HG03439 (cell line): ENCODE results near the gene N4BP2.
A peak's percentile ranks its signal among the peaks of the same experiment; 100 is the strongest.

Experiments
- ATAC-seq: cut with Tn5 transposase; IDR thresholded peaks from one replicate; pipeline ENCODE4 v1.9.1; 2021; ENCODE audit warnings: mild to moderate bottlenecking, moderate library complexity; ENCODE audit not compliant: unreplicated experiment

Gene N4BP2

DNA sequence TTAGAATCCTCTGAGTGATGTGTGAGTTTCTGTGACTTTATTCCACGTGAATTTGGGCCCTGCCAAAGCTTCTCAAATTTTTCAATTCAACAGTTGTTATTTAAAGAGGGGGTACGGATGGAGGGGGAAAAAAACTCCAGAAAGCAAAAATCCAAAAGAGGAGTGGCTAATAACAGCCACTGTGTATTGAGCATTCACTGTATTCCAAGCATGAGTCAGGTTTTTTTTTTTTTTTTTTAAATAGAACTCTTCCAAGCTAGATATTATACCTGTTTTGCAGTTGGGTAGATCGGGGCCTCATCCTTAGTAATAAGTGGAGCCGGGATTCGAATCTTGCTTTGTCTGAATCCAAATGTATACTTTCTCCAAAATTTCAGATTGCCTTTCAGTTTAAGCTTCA lies 133.8 kb downstream of the N4BP2 start:
- ATAC-seq = no peak

DNA sequence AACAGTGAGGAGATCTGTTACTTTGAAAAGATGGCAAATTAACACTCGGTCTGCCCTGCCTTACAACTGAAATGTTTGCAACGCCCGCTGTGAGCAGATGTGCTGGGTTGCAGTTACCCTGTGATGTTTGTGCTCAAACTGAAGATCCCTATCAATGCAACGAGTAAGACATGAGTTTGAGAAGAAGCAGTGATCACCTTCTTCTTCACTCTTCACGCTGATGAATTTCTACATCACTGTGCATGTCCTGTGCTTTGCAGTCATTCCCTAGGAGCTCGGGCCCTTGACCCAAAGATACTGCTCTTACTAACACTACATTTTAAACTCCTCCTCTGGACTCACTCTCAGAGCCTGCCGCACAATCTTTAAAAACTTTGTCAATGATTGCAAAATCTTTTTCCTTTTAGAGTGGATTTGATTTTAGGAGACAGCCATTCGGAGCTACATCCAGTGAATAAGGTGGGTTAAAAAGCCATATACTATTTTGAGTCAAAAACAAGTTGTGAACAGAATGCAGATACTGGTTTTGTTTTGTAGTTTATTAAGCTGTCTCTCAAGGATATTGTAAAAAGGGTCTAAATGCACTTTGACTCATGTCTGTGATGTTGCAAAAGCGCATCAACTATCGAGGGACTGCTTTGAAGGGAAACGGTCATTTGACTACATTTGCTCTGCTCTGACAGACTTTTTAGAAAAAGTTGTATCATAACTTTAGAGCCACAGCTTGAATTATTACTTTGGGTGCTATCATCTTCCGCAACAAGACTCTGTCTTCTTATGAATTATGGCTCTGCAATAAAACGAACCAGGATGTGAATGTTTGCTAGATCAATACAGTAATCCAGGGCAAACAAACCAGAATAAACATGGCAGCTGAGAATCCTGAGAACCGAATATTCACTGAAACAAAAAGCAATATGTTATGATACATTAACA lies 134.5 kb downstream of the N4BP2 start:
- no peak for ATAC-seq

DNA sequence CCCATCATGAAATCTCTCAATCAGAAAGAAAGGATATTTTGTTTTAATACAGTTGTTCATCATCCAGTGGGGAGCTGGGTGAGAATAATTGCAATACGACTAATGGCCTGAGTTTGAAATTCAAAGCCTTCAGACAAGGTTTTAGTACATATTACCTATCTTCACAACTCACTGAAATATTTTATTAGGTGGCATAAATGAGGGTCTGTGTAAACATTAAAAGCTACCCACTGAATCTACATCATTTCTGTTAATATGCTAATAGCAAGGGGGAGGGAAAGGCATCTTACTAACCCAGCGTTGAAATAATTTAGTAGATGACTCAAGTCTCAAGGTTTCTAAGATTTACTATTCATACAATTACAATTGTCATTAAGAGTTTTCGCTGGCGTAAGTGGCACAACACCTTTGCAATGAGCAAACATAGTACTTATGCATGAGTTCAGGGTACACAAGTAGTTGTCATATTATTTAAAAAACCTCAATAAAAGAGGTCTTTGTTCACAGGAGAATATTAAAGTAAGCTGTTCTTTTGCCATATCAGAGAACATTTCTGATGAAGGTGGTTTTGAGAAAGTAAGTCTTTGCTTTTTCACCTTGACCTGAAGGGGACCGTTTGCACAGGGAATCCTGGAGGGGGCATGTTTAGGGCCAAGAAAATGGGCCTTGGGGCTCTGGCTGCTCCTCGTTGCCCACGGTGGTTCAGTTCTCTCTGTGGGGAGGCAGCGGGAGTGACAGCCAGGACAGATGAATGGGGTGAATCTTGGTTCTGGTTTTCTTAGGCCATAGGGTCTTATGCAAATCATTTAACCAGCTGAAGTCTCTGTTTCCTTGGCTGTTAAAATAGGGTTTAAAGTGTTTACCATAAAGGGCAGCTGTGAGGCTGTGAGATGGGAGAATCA lies 135.7 kb downstream of the N4BP2 start:
- ATAC-seq = no peak

DNA sequence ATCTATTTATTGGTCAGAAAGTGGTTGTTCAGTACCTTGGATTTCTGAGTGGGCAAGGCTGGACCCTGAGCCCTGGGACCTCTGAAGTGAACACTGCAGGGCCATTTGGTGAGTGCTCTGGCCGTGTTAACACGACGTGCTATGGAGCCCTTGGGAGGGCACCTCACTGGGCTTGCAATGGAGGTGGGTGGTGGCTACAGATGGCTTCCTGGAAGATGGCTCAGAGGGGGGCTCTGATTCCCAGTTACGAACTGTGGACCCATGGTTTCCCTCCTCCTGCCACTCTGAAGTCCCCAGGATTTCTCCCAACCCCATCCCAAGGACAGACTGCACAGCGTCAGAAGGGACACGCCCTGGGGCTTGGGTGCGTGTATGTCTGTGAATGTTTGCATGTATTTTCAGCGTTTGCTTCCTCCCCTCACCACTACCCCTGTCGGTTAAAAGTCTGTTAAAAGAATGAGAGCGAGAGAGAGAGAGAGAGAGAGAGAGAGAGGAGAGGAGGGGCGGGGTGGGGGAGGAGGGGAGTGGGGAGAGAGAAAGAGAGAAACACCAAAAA lies 136.4 kb downstream of the N4BP2 start:
- ATAC-seq = no peak

DNA sequence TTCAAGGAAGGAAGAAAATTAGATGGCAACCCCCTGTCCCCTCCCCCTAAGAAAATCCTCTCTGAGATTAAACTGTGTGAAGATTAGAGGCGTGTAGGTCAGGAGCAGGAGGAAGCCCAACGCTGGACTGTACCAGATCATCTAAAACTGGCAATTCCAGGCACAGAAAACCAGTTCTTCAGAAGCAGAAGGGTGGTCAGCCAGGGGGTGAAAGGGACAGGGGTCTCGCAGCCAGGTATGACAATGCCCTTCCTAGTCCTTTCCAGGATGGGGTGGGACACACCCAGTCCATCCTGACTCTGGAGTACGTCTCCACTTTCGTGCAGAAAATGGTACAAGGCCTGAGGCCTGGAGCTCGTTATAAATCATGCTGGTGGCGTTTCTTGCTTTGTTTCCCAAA lies 136.9 kb downstream of the N4BP2 start:
- ATAC-seq = no peak

DNA sequence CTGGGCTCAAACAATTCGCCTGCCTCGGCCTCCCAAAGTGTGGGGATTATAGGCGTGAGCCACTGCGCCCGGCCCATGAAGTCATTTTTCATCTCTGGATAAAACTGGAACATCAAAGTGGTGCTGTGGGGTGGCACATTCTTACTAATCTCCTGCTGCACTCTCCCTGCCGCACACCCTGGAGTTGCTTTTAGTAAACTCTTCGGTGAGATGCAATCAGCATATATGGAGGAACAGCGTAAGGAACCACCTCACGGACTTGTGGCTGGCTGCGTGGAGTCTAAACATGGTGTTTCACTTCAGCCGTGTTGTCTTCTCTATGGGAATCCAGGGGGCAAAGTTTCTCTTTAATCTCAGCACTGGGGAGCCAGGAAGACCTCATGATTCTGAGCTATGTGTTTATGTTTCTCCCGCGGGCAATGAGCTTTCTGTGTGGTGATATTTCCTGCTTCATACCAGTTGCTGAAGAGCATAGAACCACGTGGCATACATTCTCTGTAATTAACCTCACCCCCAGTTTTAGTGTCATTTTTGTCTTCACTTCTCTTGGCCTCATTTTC lies 138.0 kb downstream of the N4BP2 start:
- ATAC-seq = no peak

DNA sequence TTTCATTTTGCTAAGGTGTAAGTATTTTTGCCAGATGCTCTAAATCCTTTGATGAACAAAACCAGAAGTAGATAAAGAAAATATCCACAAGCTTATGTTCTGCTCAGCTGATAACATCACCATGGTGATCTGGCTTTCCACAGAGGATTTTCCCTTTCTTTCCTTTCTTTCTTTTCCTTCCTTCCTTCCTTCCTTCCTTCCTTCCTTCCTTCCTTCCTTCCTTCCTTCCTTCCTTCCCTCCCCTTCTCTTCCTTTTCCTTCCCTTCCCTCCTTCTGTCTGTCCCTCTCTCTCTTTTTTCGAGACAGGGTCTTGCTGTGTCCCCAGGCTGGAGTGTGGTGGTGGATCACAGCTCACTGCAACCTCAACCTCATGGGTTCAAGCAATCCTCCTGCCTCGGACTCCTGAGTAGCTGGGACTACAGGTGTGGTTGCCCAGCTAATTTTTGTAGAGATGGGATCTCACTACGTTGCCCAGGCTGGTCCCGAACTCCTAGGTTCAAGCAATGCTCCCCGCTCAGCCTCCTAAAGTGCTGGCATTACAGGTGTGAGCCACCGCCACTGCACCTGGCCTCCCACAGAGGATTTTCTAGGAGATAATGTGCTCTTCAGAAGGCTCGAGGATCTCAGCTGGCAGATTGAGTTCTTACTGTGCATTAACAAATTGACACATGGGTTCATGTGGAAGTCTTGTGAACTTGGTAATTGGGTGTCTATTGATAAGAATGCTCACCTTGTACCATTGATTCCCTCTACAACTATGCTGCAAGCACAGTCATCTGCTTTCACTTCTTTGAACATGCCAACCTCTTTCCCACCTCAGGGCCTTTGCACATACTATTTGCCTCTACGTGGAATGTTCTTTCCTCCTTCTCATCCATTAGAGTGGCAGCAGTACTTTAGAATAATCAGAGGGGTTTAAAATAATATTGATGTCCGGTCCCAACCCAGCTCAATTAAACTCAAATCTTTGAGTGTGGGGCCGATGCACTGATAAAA lies 138.8 kb downstream of the N4BP2 start:
- no peak for ATAC-seq

DNA sequence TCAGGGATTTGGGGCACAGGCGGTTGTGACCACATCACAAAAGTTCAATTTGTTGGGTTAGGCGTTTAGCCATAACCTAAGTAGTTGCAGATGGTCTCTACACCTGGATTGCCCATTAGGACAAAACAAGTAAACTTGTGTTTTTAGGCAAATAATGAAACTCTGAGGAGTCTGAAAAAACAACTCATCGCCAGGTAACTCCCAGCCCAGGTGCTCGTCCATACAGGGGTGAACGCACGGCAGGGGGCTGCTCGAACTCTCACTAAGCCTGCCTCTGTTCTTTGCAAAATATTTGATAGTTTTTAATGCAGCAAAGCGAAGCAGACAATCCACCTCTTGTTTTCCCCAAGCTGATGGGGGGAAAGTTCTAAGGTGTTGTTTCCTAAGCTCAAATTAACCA lies 139.6 kb downstream of the N4BP2 start:
- ATAC-seq = no peak

DNA sequence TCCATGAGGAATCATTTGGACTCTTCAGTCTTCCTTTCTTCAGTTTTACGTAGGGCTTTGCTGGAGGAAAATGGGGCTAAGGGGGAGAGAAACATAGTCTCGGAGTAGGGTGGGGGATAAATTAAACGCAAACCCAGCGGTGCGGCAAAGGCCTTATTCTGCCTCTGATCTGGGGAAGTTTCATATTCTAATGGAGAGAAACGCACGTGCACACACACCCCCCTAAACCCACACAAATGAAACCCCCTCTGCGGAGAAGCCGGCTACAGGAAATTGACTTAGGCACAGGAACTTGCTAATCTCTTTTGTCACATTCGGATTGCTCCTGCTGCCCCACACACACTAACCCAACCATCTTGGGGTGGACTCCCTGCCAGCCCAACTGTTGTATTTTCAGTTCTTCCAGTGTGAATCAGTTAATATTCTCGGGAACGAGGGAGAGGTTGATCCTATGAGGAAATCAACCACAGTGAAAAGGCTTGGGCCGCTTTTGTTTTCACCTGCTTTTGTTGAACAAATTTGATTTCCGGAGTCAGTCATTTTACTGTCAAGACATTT lies 140.2 kb downstream of the N4BP2 start, which contains the start of gene RHOH:
Gene RHOH, plus strand, starts transcription at position 308 of the 558 bp plus-strand sequence. CDS start 46,356 bp downstream, outside the sequence.
- ATAC-seq = no peak

DNA sequence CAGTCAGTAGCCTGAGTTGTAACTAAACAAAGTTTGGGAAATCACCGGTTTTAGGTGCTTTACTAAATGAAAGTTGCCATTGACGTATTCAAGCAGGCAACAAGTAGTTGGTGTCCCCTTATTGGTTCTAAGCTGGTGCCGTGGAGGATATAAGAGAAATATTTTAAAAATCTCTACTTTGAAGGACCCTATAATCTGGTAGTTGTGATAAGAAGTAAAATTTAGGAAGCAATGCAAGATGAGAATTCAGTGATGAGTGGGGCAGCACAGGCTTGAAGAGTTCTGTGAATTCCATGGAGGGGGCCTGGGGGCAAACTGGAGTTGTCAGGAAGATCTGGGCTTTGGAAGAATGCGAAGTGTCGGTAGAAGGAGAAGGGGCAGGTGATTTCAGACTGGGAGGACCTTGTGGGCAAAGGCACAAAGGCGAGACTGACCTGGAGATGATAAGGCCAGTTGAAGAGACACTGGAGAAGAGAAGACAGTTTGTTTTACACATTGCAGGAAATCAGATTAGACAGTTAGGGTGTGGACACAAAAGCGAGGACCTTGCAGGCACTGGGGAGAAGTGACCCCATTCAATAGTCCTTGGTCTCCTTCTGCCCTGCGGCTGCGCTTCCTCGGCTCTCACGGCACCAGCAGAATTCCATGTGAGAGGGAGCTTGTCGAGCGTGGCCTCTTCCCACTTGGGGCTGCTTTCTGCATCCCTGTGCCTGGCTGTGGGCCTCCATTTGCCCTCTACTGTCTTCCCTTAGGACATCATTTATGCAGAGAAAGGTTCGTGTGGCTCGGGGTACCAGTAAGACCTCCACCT lies 141.4 kb downstream of the N4BP2 start:
- no peak for ATAC-seq

DNA sequence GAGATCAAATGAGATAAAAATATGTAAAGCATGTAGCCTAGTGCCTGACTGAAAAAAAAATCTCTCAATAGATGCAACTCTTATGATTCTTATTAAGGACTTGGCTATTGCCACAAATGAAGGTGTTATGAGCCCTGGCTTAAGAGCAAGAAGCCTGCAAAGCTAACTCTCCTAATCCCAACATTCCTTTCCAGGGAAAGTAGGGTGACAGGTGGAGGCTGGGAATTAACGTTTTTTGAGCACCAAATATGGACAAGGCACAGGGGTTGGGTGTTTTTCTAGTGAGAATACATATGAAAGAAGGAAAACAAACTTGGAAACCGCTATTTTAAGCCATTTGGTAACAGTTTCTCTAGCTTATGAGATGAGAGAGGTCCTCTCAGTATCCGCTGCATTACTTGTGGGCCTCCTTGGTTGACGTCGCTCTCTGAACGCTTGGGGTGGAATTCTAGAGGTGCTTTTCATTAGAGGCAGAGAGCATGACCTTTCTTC lies 142.6 kb downstream of the N4BP2 start:
- no peak for ATAC-seq

DNA sequence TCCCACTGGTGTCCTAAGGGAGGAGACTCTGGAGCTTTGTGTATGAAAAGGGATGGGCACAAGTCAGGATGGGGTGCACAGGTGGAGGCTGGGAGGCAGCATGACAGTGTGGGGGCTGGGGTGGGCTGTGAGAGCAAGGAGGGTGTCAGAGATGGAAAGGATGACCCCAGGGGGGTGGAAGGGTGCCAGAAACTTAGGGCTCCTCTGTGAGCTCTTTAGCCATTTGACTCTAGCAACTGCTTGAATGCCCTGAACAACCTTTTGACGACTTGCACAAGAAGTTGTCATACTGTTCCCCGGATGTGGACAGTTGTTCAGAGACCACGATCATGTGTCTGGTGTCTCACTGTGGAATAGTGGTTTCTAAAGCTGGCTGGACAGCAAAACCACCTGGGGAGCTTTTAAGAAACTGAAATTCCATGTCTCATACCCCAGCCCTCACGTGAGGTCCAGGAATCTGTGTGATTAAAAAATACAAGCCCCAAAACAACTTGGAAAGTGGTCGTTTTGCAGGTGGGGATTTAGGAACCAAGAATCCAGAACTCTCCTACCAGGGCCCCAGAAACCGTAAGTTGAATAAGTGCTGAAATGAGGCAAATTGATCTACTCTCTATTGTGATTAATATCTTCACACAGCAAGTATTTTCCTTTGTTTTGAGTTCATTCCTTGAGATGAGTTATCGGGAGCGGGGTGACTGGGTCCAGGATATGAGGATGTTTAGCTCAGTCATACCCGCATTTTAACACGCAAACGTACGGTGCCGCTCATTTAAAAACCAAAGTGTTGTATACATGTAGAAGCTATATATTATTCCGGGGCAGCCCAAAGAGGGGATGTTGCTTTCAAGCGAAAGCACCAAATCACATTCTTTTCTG lies 143.6 kb downstream of the N4BP2 start:
- peak; percentile 49 for ATAC-seq

DNA sequence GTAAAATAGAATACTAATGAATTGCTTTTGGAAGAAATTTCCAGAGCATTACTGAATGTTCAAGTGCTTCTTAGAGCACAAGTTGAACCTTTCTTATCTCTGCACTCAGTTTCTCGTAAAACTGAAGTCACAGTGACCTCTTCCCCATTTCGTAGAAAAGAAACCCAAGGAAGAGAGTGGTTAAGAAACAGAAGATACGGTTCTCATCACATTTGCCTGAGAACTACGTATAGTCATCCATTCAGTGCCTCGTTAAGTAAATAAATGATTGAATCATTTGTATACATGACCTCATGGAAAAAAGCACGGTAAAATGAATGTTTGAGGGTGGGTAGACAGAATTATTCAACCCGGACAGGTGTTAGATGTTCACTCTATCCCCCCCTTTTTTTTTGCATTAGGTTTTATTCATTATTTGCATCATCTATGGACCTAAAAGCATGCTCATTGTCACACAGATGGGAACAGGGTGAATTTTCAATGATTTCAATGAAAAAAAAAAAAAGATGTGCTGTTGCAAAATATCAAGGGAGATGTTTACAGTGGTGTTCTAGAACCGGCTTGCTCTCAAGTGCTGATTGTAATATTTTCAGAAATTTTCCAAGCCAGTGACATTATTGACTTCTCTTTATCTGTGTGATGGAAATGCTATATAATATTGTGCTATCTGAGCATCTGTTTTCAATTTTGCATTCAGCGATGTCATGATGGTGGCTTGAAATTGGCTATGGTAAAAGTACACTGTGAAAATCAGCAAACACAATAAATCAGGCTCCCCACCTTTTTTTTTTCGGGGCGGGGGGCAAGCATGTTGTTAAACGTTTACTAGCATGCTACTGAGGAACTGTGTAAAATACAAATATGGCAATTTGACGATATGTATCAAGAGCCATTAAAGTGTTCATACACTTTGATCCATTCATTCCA lies 144.5 kb downstream of the N4BP2 start:
- no peak for ATAC-seq

DNA sequence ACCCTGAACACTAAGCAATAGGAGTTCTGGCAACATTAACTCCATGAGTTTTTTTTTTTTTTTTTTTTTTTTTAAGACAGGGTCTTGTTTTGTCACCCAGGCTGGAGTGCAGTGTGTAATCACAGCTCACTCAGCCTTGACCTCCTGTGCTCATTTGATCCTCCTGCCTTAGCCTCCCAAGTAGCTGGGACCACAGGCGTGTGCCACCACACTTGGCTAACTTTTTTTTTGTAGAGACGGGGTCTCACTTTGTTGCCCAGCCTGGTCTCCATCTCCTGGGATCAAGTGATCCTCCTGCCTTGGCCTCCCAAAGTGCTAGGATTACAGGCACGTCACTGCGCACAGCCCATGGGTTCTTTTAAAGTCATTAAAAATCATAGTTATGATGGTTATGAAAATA lies 145.2 kb downstream of the N4BP2 start:
- no peak for ATAC-seq

DNA sequence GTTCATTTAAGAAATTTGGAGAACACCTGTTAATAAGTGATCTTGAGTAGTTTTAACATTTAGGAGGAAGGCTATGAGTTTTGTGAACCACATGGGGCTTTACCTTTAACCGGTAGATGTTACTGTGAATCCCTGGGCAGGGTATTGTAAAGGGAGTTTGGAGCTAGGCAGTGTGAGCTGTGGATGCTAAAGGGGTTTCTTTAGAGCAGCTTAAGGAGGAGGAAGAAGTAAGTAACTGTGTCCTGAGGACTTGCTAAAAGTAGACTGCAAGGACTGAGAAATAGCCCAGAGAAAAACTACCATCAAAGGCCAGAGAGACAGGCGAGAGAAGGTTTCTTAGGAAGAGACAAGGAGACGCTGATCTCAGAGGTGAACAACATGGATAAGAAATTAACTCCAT lies 145.8 kb downstream of the N4BP2 start:
- ATAC-seq = no peak

DNA sequence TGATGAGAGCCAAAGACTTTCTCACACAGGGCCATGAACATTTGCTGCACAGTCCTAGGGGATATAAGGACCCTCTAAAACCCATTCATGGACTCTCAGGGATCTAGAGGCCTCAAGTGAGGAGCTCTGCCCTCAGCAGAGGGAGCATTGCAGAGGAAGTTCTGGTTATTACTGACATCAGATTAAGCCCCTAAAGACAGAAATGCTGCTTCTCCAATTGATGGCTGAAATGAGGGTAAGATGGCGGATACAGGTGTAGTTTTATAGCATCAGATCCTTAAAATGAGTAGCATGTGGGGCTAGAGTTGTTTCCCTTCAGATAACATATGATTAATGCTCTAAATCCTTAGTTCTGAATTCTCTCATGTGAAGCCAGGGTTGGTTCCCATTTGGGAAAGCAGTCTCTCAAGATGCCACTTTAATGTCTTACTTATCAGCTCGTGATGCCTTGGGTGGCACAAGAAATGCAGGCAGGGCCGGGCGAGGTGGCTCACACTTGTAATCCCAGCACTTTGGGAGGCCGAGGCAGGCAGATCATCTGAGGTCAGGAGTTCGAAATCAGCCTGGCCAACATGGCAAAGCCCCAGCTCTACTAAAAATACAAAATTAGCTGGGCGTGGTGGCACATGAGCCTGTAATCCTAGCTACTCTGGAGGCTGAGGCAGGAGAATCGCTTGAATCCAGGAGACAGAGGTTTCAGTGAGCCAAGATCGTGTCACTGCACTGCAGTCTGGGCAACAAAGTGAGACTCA lies 148.0 kb downstream of the N4BP2 start:
- ATAC-seq = no peak
